Stimulated activated CD4-positive, alpha-beta T cell treated with anti-CD3 and anti-CD28 coated beads, Interleukin-15, amount 100 ng/mL, for 48 hours (primary cell): Measurements from ENCODE around the gene SERF1B.
"Not testable (repeated sequence)": the region's sequence is repeated elsewhere in the genome, so short reads cannot be mapped to it uniquely, and the experiment has no call there.

Experiments
- DNase-seq, 2 donors: peaks; one replicate each; pipeline ENCODE4 v3.0.0-alpha.2; 2020; ENCODE audit warnings: low read depth in 2 of 2

The SERF1B gene

DNA sequence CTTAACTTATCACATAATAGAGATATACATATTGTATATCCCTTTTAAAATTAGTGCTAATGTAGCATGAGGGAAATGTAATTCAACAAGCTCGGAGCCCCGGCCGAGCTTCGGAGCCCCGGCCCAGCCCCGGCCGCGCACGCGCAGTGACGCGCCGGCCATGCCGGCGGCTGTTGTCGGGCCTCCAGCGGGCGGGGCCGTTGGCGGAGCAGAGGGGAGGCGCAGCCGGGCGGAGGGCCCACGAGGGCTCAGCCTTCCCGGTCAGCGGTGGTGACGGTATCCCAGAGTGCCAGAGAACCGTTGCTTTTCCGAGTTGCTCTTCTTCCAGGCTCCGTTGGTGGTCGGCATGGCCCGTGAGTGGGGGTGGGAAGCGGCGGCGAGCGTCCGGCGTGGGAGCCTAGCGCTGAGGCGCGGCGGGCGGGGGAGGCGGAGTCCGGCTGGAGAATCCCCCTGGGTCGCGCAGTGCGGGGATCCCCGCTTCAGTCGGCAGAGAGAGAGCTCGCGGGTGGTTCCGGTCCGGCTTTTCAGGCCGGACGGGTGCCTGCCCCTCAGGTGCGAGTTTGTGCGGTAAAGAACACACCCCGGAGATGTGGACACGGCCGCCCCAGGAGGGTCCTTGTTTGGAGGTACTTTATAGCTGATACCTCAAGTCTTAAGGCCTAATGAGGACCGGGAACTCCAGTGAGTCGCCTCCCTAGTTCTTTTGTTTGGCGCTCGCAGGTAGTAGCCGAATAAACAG is at the start of gene SERF1B:
Gene SERF1B (plus strand): TSS at position 146 of the 739 bp plus-strand sequence. CDS start 201 bp downstream, at position 347.
- not testable (repeated sequence) for DNase-seq

DNA sequence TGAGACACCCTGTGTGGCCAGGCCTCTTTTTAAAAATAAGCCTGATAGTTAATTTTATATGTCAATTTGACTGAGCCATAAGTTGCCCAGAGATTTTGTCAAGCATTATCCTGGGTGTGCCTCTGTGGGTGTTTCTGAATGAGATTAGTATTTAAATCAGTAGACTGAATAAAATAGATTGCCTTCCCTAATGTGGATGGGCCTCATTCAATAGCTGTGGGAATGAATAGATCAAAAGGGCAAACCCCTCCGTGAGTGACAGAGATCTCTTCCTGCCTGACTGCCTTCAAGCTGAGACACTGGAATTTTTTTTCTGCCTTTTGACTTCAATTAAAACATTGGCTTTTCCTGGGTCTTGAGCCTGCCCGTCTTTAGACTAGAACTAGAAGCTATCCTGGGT is 33.3 kb upstream of the SERF1B start:
- DNase-seq: not testable (repeated sequence)

DNA sequence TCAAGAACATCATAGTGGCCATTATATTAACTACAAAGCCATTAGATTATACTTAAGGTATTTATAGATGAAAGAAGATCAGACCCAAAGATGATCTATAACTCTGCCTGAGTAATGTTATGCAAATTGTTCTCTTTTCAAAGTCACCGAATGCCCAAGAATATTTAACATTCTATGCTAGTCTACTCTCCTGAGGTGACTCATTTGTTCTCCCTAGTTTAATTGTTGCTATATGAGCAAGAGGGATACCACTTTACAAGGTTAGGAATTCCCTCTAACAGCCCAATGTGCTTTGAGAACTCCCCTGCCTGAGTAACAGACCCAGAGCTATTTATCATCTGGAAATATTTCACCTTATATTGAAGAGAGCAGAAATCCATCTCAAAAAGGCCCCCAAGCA is 29.5 kb upstream of the SERF1B start:
- DNase-seq: not testable (repeated sequence)

DNA sequence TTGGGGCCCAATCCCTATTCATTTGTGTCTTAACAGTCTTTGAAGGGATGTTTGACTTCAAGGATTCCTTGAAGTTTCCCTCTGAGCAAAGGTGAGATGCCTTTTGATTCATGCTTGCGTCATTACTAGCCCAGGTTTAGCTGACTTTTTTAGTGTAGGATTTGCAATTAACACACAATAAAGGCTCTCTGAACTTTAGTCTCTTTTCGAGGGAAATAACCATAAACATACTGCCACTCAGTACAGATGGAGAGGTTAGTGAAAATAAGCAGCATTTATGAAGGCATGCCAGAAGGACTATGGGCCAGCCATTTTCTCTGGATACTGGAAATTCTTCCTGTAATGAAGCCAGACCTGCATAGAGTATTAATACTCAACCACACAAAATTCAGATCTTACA is 4.4 kb upstream of the SERF1B start:
- not testable (repeated sequence) for DNase-seq

DNA sequence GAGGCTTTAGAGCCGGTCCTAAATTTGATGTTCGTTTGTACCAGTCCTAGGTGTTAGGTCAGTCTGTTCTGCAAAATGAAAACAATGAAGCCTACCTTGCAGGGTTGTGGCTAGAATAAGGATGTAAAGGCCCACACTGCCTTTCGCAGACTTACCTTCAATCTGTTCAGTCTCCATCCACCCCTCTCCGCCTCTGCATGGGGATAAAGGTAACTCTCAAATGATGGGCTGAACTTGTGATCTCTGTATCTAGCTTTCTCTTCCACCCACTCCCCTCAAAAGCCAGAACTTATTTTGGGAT is 744 bp downstream of the SERF1B start:
- not testable (repeated sequence) for DNase-seq

DNA sequence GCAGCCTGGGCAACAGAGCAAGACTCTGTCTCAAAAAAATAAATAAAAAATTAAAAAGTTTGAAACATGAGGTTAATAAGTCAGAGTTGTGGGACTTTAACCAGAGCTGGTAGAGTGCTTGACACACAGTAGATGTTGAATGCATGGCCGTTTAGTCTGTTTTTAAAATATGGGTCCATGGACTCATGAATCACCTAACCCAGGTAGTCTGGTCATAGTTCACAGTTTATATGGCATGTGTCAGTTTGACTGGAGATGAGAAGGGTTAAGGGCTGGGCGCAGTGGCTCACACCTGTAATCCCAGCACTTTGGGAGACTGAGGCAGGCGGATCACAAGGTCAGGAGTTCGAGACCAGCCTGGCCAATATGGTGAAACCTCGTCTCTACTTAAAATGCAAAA is 6.2 kb downstream of the SERF1B start:
- not testable (repeated sequence) for DNase-seq

DNA sequence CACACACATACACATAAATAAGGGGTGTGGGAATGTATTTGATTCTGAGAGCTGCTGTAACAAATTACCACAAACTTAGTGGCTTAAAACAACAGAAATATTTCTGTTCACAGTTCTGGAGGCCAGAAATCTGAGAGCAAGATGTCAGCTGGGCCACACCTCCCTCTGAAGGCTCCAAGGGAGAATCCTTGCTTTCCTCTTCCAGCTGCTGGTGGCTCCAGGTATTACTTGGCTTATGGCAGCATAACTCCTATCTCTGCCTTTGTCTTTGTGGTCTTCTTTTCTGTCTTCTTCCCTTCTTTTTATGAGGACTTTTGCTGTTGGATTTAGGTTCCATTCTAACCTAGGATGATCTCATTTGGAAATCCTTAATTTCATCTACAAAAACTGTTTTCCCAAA is 16.4 kb downstream of the SERF1B start:
- DNase-seq: not testable (repeated sequence)

DNA sequence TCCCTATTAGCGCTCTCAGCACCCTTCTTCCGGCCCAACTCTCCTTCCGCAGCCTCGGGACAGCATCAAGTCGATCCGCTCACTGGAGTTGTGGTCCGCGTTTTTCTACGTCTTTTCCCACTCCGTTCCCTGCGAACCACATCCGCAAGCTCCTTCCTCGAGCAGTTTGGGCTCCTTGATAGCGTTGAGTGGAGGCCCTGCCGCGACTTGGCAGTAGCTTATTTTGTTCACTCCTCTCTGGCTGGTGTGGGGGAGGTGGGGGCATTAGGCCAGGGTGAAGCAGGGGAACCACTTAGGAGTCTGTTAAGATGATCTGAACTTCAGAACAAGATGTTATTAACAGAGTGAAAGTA is 24.7 kb downstream of the SERF1B start:
- not testable (repeated sequence) for DNase-seq

DNA sequence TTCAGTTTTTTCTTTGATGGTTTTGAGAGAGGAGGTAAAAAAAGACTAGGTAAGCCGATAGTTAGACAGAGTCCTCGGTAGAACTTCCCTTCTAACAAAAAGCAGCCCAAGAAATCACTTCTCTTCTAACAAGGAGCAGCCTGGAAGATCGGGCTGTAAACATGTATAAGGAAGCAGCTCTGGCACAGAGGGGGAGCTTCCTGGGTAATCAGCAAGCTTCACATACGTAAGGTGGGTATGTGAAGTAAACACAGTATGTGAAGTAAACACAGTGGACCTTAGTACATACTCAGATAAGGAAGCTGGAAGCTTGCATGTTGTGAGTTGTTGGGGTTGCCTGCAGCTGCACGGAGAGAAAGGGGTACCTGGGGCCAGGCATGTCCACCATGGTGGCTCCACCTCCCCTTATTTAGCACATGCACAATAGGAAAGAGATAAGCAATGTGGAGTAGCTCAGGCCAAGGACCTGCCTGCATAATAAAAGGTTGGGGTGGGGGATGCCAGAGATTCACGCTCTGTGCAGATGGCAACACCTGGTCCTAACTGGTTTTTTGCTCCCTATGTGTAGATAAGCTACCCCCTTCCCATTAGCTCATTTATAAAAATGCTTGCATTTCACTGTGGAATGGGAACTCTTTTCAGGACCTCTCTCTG is 31.4 kb downstream of the SERF1B start:
- DNase-seq: not testable (repeated sequence)

DNA sequence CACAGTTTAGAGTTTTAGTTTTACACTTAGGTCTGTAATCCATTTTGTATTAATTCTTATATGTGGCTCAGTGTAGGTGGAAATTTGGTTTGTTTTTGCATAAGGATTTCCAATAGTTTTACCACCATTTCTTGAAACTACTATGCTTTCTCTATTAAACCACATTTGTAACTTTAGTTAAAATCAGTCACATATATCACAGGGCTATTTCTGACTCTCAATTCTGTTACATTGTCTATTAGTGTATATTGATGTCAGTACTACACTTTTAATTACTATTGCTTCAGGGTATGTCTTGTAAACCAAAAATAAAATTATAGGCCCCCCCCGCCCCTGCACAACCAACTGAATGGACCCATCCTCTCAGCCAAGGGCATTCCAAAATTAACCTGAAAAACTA is 32.1 kb downstream of the SERF1B start:
- not testable (repeated sequence) for DNase-seq

DNA sequence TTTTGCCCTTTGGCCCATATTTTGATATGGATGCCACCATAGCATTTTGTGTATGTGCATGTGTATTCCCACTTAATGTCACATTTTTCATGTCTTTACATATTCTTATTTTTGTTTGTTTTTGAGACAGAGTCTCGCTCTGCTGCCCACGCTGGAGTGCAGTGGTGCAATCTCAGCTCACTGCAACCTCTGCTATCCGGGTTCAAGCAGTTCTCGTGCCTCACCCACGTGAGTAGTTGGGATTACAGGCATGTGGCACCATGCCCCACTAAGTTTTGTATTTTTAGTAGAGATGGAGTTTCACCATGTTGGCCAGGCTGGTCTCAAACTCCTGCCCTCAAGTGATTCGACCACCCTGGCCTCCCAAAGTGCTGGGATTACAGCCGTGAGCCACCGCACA is 52.6 kb downstream of the SERF1B start:
- not testable (repeated sequence) for DNase-seq

DNA sequence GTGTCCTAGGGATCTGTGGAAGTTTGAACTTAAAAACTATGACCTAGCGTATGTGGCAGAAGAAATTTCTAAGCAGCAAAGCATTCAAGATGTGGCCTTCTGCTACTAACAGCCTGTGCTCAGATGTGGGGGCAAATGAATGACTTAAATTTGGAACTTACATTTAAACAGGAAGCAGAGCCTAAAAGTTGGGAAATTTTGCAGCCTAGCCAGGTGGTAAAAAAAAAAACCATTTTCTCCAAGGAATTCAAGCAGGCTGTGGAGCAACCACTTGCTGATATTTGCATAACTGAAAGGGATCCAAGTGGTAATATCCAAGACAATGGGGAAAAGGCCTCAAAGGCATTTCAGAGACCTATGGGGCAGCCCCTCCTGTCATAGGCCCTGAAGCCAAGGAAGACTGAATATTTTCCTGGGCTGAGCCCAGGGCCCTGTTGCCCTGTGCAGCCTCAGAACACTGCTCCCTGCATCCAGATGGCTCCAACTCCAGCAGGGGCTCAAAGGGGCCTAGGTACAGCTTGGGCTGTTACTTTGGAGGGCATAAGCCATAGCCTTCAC is 63.9 kb downstream of the SERF1B start:
- not testable (repeated sequence) for DNase-seq

DNA sequence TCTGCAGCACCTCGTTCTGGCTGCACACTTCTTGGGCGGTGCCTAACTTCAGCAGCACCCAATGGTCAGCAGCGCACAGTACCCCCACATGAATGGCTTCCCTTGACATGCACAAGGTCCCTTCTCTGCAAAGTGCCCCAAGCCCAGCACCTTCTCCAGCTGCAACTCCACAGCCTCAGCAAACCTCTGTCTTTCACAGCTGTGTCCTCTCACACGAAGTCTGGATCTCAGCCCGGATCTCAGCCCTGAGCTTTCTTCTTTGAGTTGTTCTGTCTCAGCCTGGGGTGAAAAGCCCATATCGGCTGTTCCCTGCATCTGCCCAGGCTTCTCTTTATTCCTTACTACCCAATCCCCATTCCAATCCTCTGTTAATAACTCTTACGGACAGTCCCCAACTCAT is 66.7 kb downstream of the SERF1B start:
- not testable (repeated sequence) for DNase-seq
